ENCODE results near the gene ANKRD55. TPM values are rescaled to one million over a fixed set of nuclear protein-coding genes. Genes with fewer than 3 reads are reported as not detected.
"Not testable (repeated sequence)": the region's sequence is repeated elsewhere in the genome, so short reads cannot be mapped to it uniquely, and the experiment has no call there.

The ANKRD55 gene
- total and polyA plus RNA-seq, 4 donors, result 0.37 to 1.9 (median 1.4) TPM

DNA sequence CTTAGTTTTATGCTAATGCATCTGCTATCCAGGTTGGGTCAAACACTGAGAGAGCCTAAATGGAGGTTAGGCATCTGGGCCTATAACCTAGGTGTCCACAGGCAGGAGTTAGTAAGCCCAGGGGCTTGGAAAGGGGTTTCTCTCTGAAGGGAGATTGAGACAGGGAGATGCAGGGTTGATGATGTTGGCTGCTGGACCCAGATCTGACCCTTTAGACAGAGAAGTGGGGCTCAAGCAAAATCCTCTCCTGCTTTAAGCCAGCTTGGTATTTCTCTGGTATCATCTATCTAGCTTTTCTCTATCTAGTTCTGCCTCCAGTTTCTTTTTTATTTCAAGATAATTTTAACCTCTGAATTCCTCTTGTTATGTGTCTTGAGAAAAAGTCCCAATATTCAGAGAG, 18.3 kb upstream of the ANKRD55 start:
- Histone ChIP-seq H3K9me3 (ENCODE audit: control insufficient read depth in 4 of 4, low read length in 3 of 4) (peaks cover 0 to 9% (median 0%) of the 10 kb centered on the region in 4 donors), H3K4me1 (ENCODE audit: control insufficient read depth in 4 of 4, insufficient read depth in 4 of 4, low read length in 3 of 4) (no peaks in the 10 kb centered on the region), H3K27ac (ENCODE audit: low read depth in 1 of 2, low read length in 2 of 2) (no peak overlapping the region), H3K9ac (ENCODE audit: low read depth in 1 of 2, low read length in 2 of 2) (no peak overlapping the region), H3K27me3 (ENCODE audit: control insufficient read depth in 4 of 4, insufficient read depth in 4 of 4, low read length in 3 of 4) (no peaks in the 10 kb centered on the region), H3K4me3 (ENCODE audit: low read depth in 1 of 3, low read length in 3 of 3) (no peak overlapping the region), H3K36me3 (ENCODE audit: control insufficient read depth in 4 of 4, insufficient read depth in 3 of 4, low read depth in 1 of 4, low read length in 3 of 4) (no peaks in the 10 kb centered on the region)
- DNase-seq (ENCODE audit: low spot score), result no peak
- no peak for TF ChIP-seq FOXA1 (IDR thresholded peaks at IDR 0.05)
- TF ChIP-seq, protein P1, sequence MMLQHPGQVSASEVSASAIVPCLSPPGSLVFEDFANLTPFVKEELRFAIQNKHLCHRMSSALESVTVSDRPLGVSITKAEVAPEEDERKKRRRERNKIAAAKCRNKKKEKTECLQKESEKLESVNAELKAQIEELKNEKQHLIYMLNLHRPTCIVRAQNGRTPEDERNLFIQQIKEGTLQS (IDR thresholded peaks at IDR 0.05), result no peak
- TF ChIP-seq YY1 (IDR thresholded peaks at IDR 0.05), result no peak
- TF ChIP-seq, protein P2, sequence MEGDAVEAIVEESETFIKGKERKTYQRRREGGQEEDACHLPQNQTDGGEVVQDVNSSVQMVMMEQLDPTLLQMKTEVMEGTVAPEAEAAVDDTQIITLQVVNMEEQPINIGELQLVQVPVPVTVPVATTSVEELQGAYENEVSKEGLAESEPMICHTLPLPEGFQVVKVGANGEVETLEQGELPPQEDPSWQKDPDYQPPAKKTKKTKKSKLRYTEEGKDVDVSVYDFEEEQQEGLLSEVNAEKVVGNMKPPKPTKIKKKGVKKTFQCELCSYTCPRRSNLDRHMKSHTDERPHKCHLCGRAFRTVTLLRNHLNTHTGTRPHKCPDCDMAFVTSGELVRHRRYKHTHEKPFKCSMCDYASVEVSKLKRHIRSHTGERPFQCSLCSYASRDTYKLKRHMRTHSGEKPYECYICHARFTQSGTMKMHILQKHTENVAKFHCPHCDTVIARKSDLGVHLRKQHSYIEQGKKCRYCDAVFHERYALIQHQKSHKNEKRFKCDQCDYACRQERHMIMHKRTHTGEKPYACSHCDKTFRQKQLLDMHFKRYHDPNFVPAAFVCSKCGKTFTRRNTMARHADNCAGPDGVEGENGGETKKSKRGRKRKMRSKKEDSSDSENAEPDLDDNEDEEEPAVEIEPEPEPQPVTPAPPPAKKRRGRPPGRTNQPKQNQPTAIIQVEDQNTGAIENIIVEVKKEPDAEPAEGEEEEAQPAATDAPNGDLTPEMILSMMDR (IDR thresholded peaks at IDR 0.05; ENCODE audit: low read depth, low read length, missing input control), result no peak
- no peak for TF ChIP-seq HNF4G (IDR thresholded peaks at IDR 0.05)
- TF ChIP-seq RAD21 (IDR thresholded peaks at IDR 0.05), result no peak

DNA sequence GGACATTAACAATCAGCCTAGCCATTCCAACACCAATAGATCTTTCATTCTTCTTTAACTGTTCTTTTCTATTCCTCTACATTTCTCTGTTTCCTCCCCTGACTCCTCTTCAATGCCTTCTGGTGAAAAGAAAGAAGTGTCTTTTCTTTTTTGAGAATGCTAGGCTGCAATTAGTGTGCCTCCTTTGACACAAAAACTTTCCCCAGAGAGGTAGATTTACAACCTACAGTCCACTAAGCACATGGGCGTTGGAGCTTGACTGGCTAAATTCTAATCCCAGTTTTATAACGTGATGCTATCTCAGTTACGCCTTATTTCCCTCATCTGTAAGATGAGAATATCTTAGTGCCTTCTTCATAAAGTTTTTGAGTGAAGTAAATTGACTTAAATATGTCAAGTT, 16.9 kb upstream of the ANKRD55 start:
- H3K4me1 ChIP-seq (ENCODE audit: control insufficient read depth in 4 of 4, insufficient read depth in 4 of 4, low read length in 3 of 4), result no peaks in the 10 kb centered on the region
- H3K27me3 ChIP-seq (ENCODE audit: control insufficient read depth in 4 of 4, insufficient read depth in 4 of 4, low read length in 3 of 4), result no peaks in the 10 kb centered on the region
- no peak overlapping the region for H3K27ac ChIP-seq (ENCODE audit: low read depth in 1 of 2, low read length in 2 of 2)
- no peaks in the 10 kb centered on the region for H3K36me3 ChIP-seq (ENCODE audit: control insufficient read depth in 4 of 4, insufficient read depth in 3 of 4, low read depth in 1 of 4, low read length in 3 of 4)
- no peak overlapping the region for H3K9ac ChIP-seq (ENCODE audit: low read depth in 1 of 2, low read length in 2 of 2)
- TF ChIP-seq, protein P3, sequence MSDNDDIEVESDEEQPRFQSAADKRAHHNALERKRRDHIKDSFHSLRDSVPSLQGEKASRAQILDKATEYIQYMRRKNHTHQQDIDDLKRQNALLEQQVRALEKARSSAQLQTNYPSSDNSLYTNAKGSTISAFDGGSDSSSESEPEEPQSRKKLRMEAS (IDR thresholded peaks at IDR 0.05), result no peak
- TF ChIP-seq RXRA (IDR thresholded peaks at IDR 0.05) (no peak), GABPA (IDR thresholded peaks at IDR 0.05 in 1 of 2, conservative IDR thresholded peaks at IDR 0.05 in 1 of 2) (no peak)
- 92% methylated on average over 3 of the region's 3 CpGs for WGBS
- no peak overlapping the region for H3K4me3 ChIP-seq (ENCODE audit: low read depth in 1 of 3, low read length in 3 of 3)
- peaks cover 0 to 9% (median 0%) of the 10 kb centered on the region in 4 donors for H3K9me3 ChIP-seq (ENCODE audit: control insufficient read depth in 4 of 4, low read length in 3 of 4)
- no peak for DNase-seq (ENCODE audit: low spot score)

DNA sequence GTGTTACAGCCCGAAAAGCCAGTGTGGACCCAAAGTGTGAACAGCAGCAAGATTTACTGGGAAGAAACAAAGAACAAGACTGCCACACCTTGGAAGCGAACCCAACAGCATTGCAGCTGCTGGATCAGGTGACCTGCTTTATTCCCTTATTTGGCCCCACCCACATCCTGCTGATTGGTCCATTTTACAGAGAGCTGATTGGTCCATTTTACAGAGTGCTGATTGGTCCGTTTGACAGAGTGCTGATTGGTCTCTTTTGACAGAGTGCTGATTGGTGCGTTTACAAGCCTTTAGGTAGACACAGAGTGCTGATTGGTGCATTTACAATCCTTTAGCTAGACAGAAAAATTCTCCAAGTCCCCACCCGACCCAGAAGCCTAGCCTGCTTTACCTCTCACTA, 16.0 kb upstream of the ANKRD55 start:
- not testable (repeated sequence) for DNase-seq (ENCODE audit: low spot score); H3K27ac ChIP-seq (ENCODE audit: low read depth in 1 of 2, low read length in 2 of 2); H3K9me3 ChIP-seq (ENCODE audit: control insufficient read depth in 4 of 4, low read length in 3 of 4); H3K27me3 ChIP-seq (ENCODE audit: control insufficient read depth in 4 of 4, insufficient read depth in 4 of 4, low read length in 3 of 4); H3K4me3 ChIP-seq (ENCODE audit: low read depth in 1 of 3, low read length in 3 of 3); H3K9ac ChIP-seq (ENCODE audit: low read depth in 1 of 2, low read length in 2 of 2); H3K36me3 ChIP-seq (ENCODE audit: control insufficient read depth in 4 of 4, insufficient read depth in 3 of 4, low read depth in 1 of 4, low read length in 3 of 4); H3K4me1 ChIP-seq (ENCODE audit: control insufficient read depth in 4 of 4, insufficient read depth in 4 of 4, low read length in 3 of 4)
- 91% methylated on average over 5 of the region's 5 CpGs for WGBS

DNA sequence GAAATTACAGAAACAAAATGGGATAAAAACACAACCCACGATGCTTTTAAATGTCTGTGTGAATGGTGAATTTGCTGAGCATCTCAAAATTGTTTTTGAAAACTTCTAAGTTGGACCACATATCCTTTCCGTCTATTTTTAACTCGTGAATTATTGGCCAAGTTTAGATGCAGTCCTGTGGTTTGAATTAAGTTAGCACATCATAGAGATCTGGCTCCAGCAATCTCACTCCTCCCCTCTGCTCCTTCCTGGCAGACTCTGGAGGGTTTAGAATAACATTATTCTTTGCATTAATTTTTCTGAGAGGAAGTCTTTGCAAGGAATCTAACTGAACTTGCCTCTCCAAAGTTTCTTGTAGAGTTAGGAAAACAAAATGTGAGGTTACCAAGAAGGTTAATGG, 14.5 kb upstream of the ANKRD55 start:
- Histone ChIP-seq H3K27me3 (ENCODE audit: control insufficient read depth in 4 of 4, insufficient read depth in 4 of 4, low read length in 3 of 4) (no peaks in the 10 kb centered on the region), H3K9me3 (ENCODE audit: control insufficient read depth in 4 of 4, low read length in 3 of 4) (peaks cover 0 to 9% (median 0%) of the 10 kb centered on the region in 4 donors), H3K4me1 (ENCODE audit: control insufficient read depth in 4 of 4, insufficient read depth in 4 of 4, low read length in 3 of 4) (no peaks in the 10 kb centered on the region), H3K4me3 (ENCODE audit: low read depth in 1 of 3, low read length in 3 of 3) (no peak overlapping the region), H3K36me3 (ENCODE audit: control insufficient read depth in 4 of 4, insufficient read depth in 3 of 4, low read depth in 1 of 4, low read length in 3 of 4) (no peaks in the 10 kb centered on the region), H3K27ac (ENCODE audit: low read depth in 1 of 2, low read length in 2 of 2) (no peak overlapping the region), H3K9ac (ENCODE audit: low read depth in 1 of 2, low read length in 2 of 2) (no peak overlapping the region)
- WGBS, result 70% methylated on average over 3 of the region's 3 CpGs
- no peak for DNase-seq (ENCODE audit: low spot score)
- TF ChIP-seq HNF4G (IDR thresholded peaks at IDR 0.05) (no peak), JUND (IDR thresholded peaks at IDR 0.05) (no peak), FOXA1 (IDR thresholded peaks at IDR 0.05) (no peak), EGR1 (IDR thresholded peaks at IDR 0.05; ENCODE audit: low read depth in 2 of 2) (no peak), RXRA (IDR thresholded peaks at IDR 0.05) (no peak), SP1 (IDR thresholded peaks at IDR 0.05) (no peak), RAD21 (IDR thresholded peaks at IDR 0.05) (no peak), YY1 (IDR thresholded peaks at IDR 0.05) (no peak), FOXA2 (IDR thresholded peaks at IDR 0.05) (no peak), TAF1 (conservative IDR thresholded peaks at IDR 0.05) (no peak)
- TF ChIP-seq, protein P4, sequence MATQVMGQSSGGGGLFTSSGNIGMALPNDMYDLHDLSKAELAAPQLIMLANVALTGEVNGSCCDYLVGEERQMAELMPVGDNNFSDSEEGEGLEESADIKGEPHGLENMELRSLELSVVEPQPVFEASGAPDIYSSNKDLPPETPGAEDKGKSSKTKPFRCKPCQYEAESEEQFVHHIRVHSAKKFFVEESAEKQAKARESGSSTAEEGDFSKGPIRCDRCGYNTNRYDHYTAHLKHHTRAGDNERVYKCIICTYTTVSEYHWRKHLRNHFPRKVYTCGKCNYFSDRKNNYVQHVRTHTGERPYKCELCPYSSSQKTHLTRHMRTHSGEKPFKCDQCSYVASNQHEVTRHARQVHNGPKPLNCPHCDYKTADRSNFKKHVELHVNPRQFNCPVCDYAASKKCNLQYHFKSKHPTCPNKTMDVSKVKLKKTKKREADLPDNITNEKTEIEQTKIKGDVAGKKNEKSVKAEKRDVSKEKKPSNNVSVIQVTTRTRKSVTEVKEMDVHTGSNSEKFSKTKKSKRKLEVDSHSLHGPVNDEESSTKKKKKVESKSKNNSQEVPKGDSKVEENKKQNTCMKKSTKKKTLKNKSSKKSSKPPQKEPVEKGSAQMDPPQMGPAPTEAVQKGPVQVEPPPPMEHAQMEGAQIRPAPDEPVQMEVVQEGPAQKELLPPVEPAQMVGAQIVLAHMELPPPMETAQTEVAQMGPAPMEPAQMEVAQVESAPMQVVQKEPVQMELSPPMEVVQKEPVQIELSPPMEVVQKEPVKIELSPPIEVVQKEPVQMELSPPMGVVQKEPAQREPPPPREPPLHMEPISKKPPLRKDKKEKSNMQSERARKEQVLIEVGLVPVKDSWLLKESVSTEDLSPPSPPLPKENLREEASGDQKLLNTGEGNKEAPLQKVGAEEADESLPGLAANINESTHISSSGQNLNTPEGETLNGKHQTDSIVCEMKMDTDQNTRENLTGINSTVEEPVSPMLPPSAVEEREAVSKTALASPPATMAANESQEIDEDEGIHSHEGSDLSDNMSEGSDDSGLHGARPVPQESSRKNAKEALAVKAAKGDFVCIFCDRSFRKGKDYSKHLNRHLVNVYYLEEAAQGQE (IDR thresholded peaks at IDR 0.05), result no peak
- TF ChIP-seq, protein P3 (IDR thresholded peaks at IDR 0.05), result no peak
- TF ChIP-seq, protein P5, sequence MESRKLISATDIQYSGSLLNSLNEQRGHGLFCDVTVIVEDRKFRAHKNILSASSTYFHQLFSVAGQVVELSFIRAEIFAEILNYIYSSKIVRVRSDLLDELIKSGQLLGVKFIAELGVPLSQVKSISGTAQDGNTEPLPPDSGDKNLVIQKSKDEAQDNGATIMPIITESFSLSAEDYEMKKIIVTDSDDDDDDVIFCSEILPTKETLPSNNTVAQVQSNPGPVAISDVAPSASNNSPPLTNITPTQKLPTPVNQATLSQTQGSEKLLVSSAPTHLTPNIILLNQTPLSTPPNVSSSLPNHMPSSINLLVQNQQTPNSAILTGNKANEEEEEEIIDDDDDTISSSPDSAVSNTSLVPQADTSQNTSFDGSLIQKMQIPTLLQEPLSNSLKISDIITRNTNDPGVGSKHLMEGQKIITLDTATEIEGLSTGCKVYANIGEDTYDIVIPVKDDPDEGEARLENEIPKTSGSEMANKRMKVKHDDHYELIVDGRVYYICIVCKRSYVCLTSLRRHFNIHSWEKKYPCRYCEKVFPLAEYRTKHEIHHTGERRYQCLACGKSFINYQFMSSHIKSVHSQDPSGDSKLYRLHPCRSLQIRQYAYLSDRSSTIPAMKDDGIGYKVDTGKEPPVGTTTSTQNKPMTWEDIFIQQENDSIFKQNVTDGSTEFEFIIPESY (IDR thresholded peaks at IDR 0.05), result no peak
